Activated CD8-positive, alpha-beta memory T cell treated with anti-CD3 and anti-CD28 coated beads, Interleukin-2, amount 10 ng/mL, durations not matched to agents 7 days and 5 days (primary cell): ENCODE data around the gene SORCS1. TPM values are rescaled to one million over a fixed set of nuclear protein-coding genes. Genes with fewer than 3 reads are reported as not detected.

Experiments used
- ATAC-seq: fragments of 150-1000 bp; cut with Tn5 transposase; one replicate; pipeline ENCODE4 v1.10.0; 2021; ENCODE audit warnings: moderate library complexity
- CTCF ChIA-PET: fragments of 350-600 bp; sonication (Branson Sonifier 250); formaldehyde crosslinking; loops from one replicate; lab custom pipeline; 2021; ENCODE audit warnings: antibody characterized with exemption; lab: Charles Lee
- DNase-seq: peaks from one replicate; pipeline ENCODE4 v3.0.0-alpha.2; 2020
- H3K27ac Mint-ChIP-seq: one replicate; pipeline ENCODE4 v1.8.0; 2021; ENCODE audit warnings: mild to moderate bottlenecking, mixed read lengths
- H3K27me3 Mint-ChIP-seq: one replicate; pipeline ENCODE4 v1.8.0; 2021; ENCODE audit warnings: mixed read lengths
- H3K36me3 Mint-ChIP-seq: one replicate; pipeline ENCODE4 v1.8.0; 2021; ENCODE audit warnings: mild to moderate bottlenecking, mixed read lengths
- H3K4me1 Mint-ChIP-seq: one replicate; pipeline ENCODE4 v1.8.0; 2021; ENCODE audit warnings: mixed read lengths
- H3K4me3 Mint-ChIP-seq: one replicate; pipeline ENCODE4 v1.8.0; 2021; ENCODE audit warnings: mild to moderate bottlenecking, moderate library complexity, mixed read lengths
- H3K9me3 Mint-ChIP-seq: one replicate; pipeline ENCODE4 v1.8.0; 2022; ENCODE audit warnings: low read depth, mixed read lengths
- total RNA-seq, 2 experiments: library from RNA; stranded (reverse); gene quantifications; one replicate each; pipeline ENCODE4 v1.2.3, GENCODE V29; 2021

The SORCS1 gene
- total RNA-seq, 2 experiments from 2014 or later: not detected

GRCh38 chr10:106655165-106655564, 509.3 kb downstream of the SORCS1 start:
- CTCF ChIA-PET: no interaction called here
- Mint-ChIP-seq H3K4me3 (no peak overlapping the region), H3K27me3 (no peaks in the 10 kb centered on the region), H3K4me1 (no peaks in the 10 kb centered on the region), H3K9me3 (no peaks in the 10 kb centered on the region), H3K36me3 (no peaks in the 10 kb centered on the region), H3K27ac (no peak overlapping the region)
- DNase-seq (no peak), ATAC-seq (no peak)

- DNase-seq (no peak), ATAC-seq (no peak)
- Mint-ChIP-seq H3K9me3 (peaks cover 2% of the 10 kb centered on the region), H3K4me3 (no peak overlapping the region), H3K27me3 (no peaks in the 10 kb centered on the region), H3K27ac (no peak overlapping the region), H3K4me1 (no peaks in the 10 kb centered on the region), H3K36me3 (no peaks in the 10 kb centered on the region)
- CTCF ChIA-PET: no interaction called here
Measured at GRCh38 chr10:106652279-106652678, 512.2 kb downstream of the SORCS1 start.

GRCh38 chr10:106648534-106649481, 515.7 kb downstream of the SORCS1 start:
- CTCF ChIA-PET: no interaction called here
- Mint-ChIP-seq H3K36me3 (no peaks in the 10 kb centered on the region), H3K9me3 (peaks cover 2% of the 10 kb centered on the region), H3K27me3 (no peaks in the 10 kb centered on the region), H3K4me3 (no peak overlapping the region), H3K4me1 (no peaks in the 10 kb centered on the region), H3K27ac (no peak overlapping the region)
- DNase-seq (no peak), ATAC-seq (no peak)

- no peaks in the 10 kb centered on the region for H3K27me3 Mint-ChIP-seq
- no peak for DNase-seq
- CTCF ChIA-PET: no interaction called here
- no peak overlapping the region for H3K27ac Mint-ChIP-seq
- H3K36me3 Mint-ChIP-seq: no peaks in the 10 kb centered on the region
- H3K9me3 Mint-ChIP-seq: peaks cover 2% of the 10 kb centered on the region
- no peaks in the 10 kb centered on the region for H3K4me1 Mint-ChIP-seq
- H3K4me3 Mint-ChIP-seq: no peak overlapping the region
- no peak for ATAC-seq
Measured at GRCh38 chr10:106643473-106643872, 521.0 kb downstream of the SORCS1 start.

GRCh38 chr10:106637873-106638272, 526.6 kb downstream of the SORCS1 start:
- Mint-ChIP-seq H3K4me3 (no peak overlapping the region), H3K27ac (no peak overlapping the region), H3K27me3 (no peaks in the 10 kb centered on the region), H3K36me3 (no peaks in the 10 kb centered on the region), H3K9me3 (no peaks in the 10 kb centered on the region), H3K4me1 (no peaks in the 10 kb centered on the region)
- ATAC-seq (no peak), DNase-seq (no peak)
- CTCF ChIA-PET: no interaction called here

- Mint-ChIP-seq H3K4me1 (no peaks in the 10 kb centered on the region), H3K27ac (no peak overlapping the region), H3K36me3 (no peaks in the 10 kb centered on the region), H3K27me3 (no peaks in the 10 kb centered on the region), H3K4me3 (no peak overlapping the region), H3K9me3 (no peaks in the 10 kb centered on the region)
- CTCF ChIA-PET: no interaction called here
- ATAC-seq: no peak
- DNase-seq: no peak
Measured at GRCh38 chr10:106636766-106637491, 527.6 kb downstream of the SORCS1 start.

GRCh38 chr10:106635947-106636346, 528.6 kb downstream of the SORCS1 start:
- no peak for ATAC-seq
- Mint-ChIP-seq H3K4me3 (no peak overlapping the region), H3K36me3 (no peaks in the 10 kb centered on the region), H3K27me3 (no peaks in the 10 kb centered on the region), H3K27ac (no peak overlapping the region), H3K9me3 (no peaks in the 10 kb centered on the region), H3K4me1 (no peaks in the 10 kb centered on the region)
- no peak for DNase-seq
- CTCF ChIA-PET: no interaction called here

- Mint-ChIP-seq H3K4me1 (no peaks in the 10 kb centered on the region), H3K27me3 (no peaks in the 10 kb centered on the region), H3K4me3 (no peak overlapping the region), H3K27ac (no peak overlapping the region), H3K36me3 (no peaks in the 10 kb centered on the region), H3K9me3 (no peaks in the 10 kb centered on the region)
- CTCF ChIA-PET: no interaction called here
- DNase-seq (no peak), ATAC-seq (no peak)
Measured at GRCh38 chr10:106631016-106631702, 533.3 kb downstream of the SORCS1 start.

- Mint-ChIP-seq H3K36me3 (no peaks in the 10 kb centered on the region), H3K27me3 (no peaks in the 10 kb centered on the region), H3K4me3 (no peak overlapping the region), H3K4me1 (no peaks in the 10 kb centered on the region), H3K9me3 (no peaks in the 10 kb centered on the region), H3K27ac (no peak overlapping the region)
- ATAC-seq (no peak), DNase-seq (no peak)
- CTCF ChIA-PET: no interaction called here
Measured at GRCh38 chr10:106626371-106626770, 538.1 kb downstream of the SORCS1 start.

- H3K36me3 Mint-ChIP-seq: no peaks in the 10 kb centered on the region
- CTCF ChIA-PET: interaction anchor here (1.2 kb wide), 1 partner anchor 18 kb away, joined by 4 read pairs; no protein-coding TSS in a partner anchor
- H3K27ac Mint-ChIP-seq: no peak overlapping the region
- no peak for ATAC-seq
- no peaks in the 10 kb centered on the region for H3K4me1 Mint-ChIP-seq
- no peaks in the 10 kb centered on the region for H3K9me3 Mint-ChIP-seq
- DNase-seq: no peak
- no peaks in the 10 kb centered on the region for H3K27me3 Mint-ChIP-seq
- H3K4me3 Mint-ChIP-seq: no peak overlapping the region
Measured at GRCh38 chr10:106625751-106626150, 538.8 kb downstream of the SORCS1 start.

- CTCF ChIA-PET: no interaction called here
- Mint-ChIP-seq H3K4me3 (no peak overlapping the region), H3K27me3 (no peaks in the 10 kb centered on the region), H3K27ac (no peak overlapping the region), H3K9me3 (no peaks in the 10 kb centered on the region), H3K36me3 (no peaks in the 10 kb centered on the region), H3K4me1 (no peaks in the 10 kb centered on the region)
- DNase-seq: no peak
- no peak for ATAC-seq
Measured at GRCh38 chr10:106619346-106619745, 545.2 kb downstream of the SORCS1 start.

- DNase-seq (no peak), ATAC-seq (no peak)
- CTCF ChIA-PET: no interaction called here
- Mint-ChIP-seq H3K27ac (no peak overlapping the region), H3K4me3 (no peak overlapping the region), H3K36me3 (no peaks in the 10 kb centered on the region), H3K9me3 (no peaks in the 10 kb centered on the region), H3K4me1 (no peaks in the 10 kb centered on the region), H3K27me3 (no peaks in the 10 kb centered on the region)
Measured at GRCh38 chr10:106618646-106619045, 545.9 kb downstream of the SORCS1 start.

GRCh38 chr10:106615081-106615480, 549.4 kb downstream of the SORCS1 start:
- DNase-seq (no peak), ATAC-seq (no peak)
- H3K4me1 Mint-ChIP-seq: no peaks in the 10 kb centered on the region
- H3K4me3 Mint-ChIP-seq: no peak overlapping the region
- H3K27me3 Mint-ChIP-seq: no peaks in the 10 kb centered on the region
- H3K36me3 Mint-ChIP-seq: no peaks in the 10 kb centered on the region
- no peak overlapping the region for H3K27ac Mint-ChIP-seq
- CTCF ChIA-PET: no interaction called here
- H3K9me3 Mint-ChIP-seq: no peaks in the 10 kb centered on the region
